ENCODE results near the gene PNMA8A. TPM values are rescaled to one million over a fixed set of nuclear protein-coding genes. Genes with fewer than 3 reads are reported as not detected.

The PNMA8A gene
- total RNA-seq, 1 experiment from 2014 or later = 24.5 TPM

Other genes starting within 250 kb of the PNMA8A start
- gene IGFL1, start 241.8 kb downstream of the PNMA8A start, total RNA-seq (2014; rRNA removed; shearing (Covaris generic)) = not detected in 2 replicates
- not detected in 2 replicates for gene HIF3A, start 174.5 kb downstream of the PNMA8A start, total RNA-seq (2014; rRNA removed; shearing (Covaris generic))
- 45.6 and 50.9 TPM in 2 replicates for gene PPP5C, start 124.5 kb downstream of the PNMA8A start, total RNA-seq (2014; rRNA removed; shearing (Covaris generic))
- not detected in 2 replicates for gene CCDC8, start 58.0 kb downstream of the PNMA8A start, total RNA-seq (2014; rRNA removed; shearing (Covaris generic))
- gene PNMA8C, start 42.6 kb downstream of the PNMA8A start, total RNA-seq (2014; rRNA removed; shearing (Covaris generic)) = 0.03 TPM in 1 of 2 replicates, not detected in the other
- not detected in 2 replicates for gene PNMA8B, start 24.3 kb upstream of the PNMA8A start, total RNA-seq (2014; rRNA removed; shearing (Covaris generic))
- gene CALM3, start 129.8 kb upstream of the PNMA8A start, total RNA-seq (2014; rRNA removed; shearing (Covaris generic)) = 106 and 117 TPM in 2 replicates
- not detected in 2 replicates for gene PTGIR, start 153.5 kb upstream of the PNMA8A start, total RNA-seq (2014; rRNA removed; shearing (Covaris generic))
- gene GNG8, start 164.6 kb upstream of the PNMA8A start, total RNA-seq (2014; rRNA removed; shearing (Covaris generic)) = not detected in 2 replicates
- gene DACT3, start 189.6 kb upstream of the PNMA8A start, total RNA-seq (2014; rRNA removed; shearing (Covaris generic)) = 3.4 and 3.8 TPM in 2 replicates
- gene PRKD2, start 245.6 kb upstream of the PNMA8A start, total RNA-seq (2014; rRNA removed; shearing (Covaris generic)) = 3.2 and 4.6 TPM in 2 replicates

Data from SK-MEL-5 (cell line).